ENCODE data around the gene CEP152. TPM values are rescaled to one million over a fixed set of nuclear protein-coding genes. Genes with fewer than 3 reads are reported as not detected.
A peak's percentile ranks its signal among the peaks of the same experiment; 100 is the strongest.

Gene CEP152
- polyA plus RNA-seq, 3 donors: 1.0 to 3.8 (median 1.4) TPM

GRCh38 chr15:48814286-48814685 is 3.4 kb upstream of the CEP152 start:
- peaks cover 16% of the 10 kb centered on the region for H3K79me2 ChIP-seq (ENCODE audit: insufficient read depth, low read length)
- intact Hi-C loops (cut with micrococcal nuclease): loop anchor here (5.0 to 10.0 kb wide), 4 partner anchors 63 to 891 kb away; partner anchors contain the start of genes COPS2 (in 1 of the 2), DUT (in 1 of the 2) and EID1 (in 1 of the 2)
- no CpG with 5 or more reads among the region's 2 CpGs for WGBS (ENCODE audit: insufficient coverage)
- no peak for TF ChIP-seq CTCF (IDR thresholded peaks at IDR 0.05)
- H3K27ac Mint-ChIP-seq: no peak overlapping the region
- H3K36me3 Mint-ChIP-seq: no peaks in the 10 kb centered on the region
- H3K4me1 Mint-ChIP-seq: peaks cover 17% of the 10 kb centered on the region
- no peaks in the 10 kb centered on the region for H3K9me3 ChIP-seq (replicated peaks in 1 of 2; ENCODE audit: control insufficient read depth in 1 of 2, insufficient read depth in 1 of 2, low read length in 2 of 2)
- no peaks in the 10 kb centered on the region for H4K20me1 ChIP-seq (ENCODE audit: insufficient read depth, low read length)
- no peak overlapping the region for H3K4me3 ChIP-seq (replicated peaks in 1 of 3; ENCODE audit: low read depth in 2 of 3, low read length in 3 of 3)
- no peak overlapping the region for H3K4me3 Mint-ChIP-seq
- no peak for DNase-seq
- H3K27me3 Mint-ChIP-seq (ENCODE audit: low read depth in 3 of 3): peaks cover 0 to 2% (median 0%) of the 10 kb centered on the region in 3 donors
- H3K27ac ChIP-seq (ENCODE audit: low read depth in 1 of 2, low read length in 2 of 2): no peak overlapping the region
- H3K4me1 ChIP-seq (ENCODE audit: control insufficient read depth in 1 of 2, insufficient read depth in 2 of 2, low read length in 2 of 2): peaks cover 14 to 22% of the 10 kb centered on the region in 2 donors
- H2AFZ ChIP-seq (ENCODE audit: insufficient read depth, low read depth, low read length, poor library complexity, severe bottlenecking): no peak overlapping the region
- no peaks in the 10 kb centered on the region for H3K27me3 ChIP-seq (ENCODE audit: control insufficient read depth in 2 of 2, insufficient read depth in 2 of 2, low read length in 2 of 2)
- H3K4me2 ChIP-seq (replicated peaks; ENCODE audit: extremely low read depth, low read length, poor library complexity, severe bottlenecking): no peak overlapping the region
- peaks cover 0 to 2% (median 0%) of the 10 kb centered on the region in 7 donors for H3K9me3 Mint-ChIP-seq
- H3K36me3 ChIP-seq (replicated peaks in 1 of 2; ENCODE audit: control insufficient read depth in 1 of 2, insufficient read depth in 2 of 2, low read length in 2 of 2): no peaks in the 10 kb centered on the region
- H3K9ac ChIP-seq (ENCODE audit: insufficient read depth, low read length, poor library complexity, severe bottlenecking): no peak overlapping the region

- no peak for DNase-seq
- H4K20me1 ChIP-seq (ENCODE audit: insufficient read depth, low read length): no peaks in the 10 kb centered on the region
- peak overlapping the region; percentile 97 for H3K4me2 ChIP-seq (replicated peaks; ENCODE audit: extremely low read depth, low read length, poor library complexity, severe bottlenecking)
- WGBS (ENCODE audit: insufficient coverage): 12% methylated on average over 15 of the region's 25 CpGs
- H3K9me3 ChIP-seq (replicated peaks in 1 of 2; ENCODE audit: control insufficient read depth in 1 of 2, insufficient read depth in 1 of 2, low read length in 2 of 2): no peaks in the 10 kb centered on the region
- peak overlapping the region; percentile 79 for H3K9ac ChIP-seq (ENCODE audit: insufficient read depth, low read length, poor library complexity, severe bottlenecking)
- no peaks in the 10 kb centered on the region for H3K36me3 ChIP-seq (replicated peaks in 1 of 2; ENCODE audit: control insufficient read depth in 1 of 2, insufficient read depth in 2 of 2, low read length in 2 of 2)
- Mint-ChIP-seq H3K36me3 (peaks cover 0 to 2% of the 10 kb centered on the region in 2 donors), H3K4me3 (peak overlapping the region; percentile 93 to 95), H3K9me3 (peaks cover 0 to 2% (median 0%) of the 10 kb centered on the region in 7 donors), H3K27ac (peak overlapping the region in 4 of 7 donors; percentile 40 to 84 (median 82)), H3K27me3 (ENCODE audit: low read depth in 3 of 3) (peaks cover 0 to 2% (median 0%) of the 10 kb centered on the region in 3 donors), H3K4me1 (peaks cover 23% of the 10 kb centered on the region)
- no peak for TF ChIP-seq CTCF (IDR thresholded peaks at IDR 0.05)
- H2AFZ ChIP-seq (ENCODE audit: insufficient read depth, low read depth, low read length, poor library complexity, severe bottlenecking): peak overlapping the region; percentile 95
- peaks cover 43% of the 10 kb centered on the region for H3K79me2 ChIP-seq (ENCODE audit: insufficient read depth, low read length)
- peak overlapping the region; percentile 62 to 85 for H3K27ac ChIP-seq (ENCODE audit: low read depth in 1 of 2, low read length in 2 of 2)
- H3K4me1 ChIP-seq (ENCODE audit: control insufficient read depth in 1 of 2, insufficient read depth in 2 of 2, low read length in 2 of 2): peaks cover 14 to 22% of the 10 kb centered on the region in 2 donors
- peak overlapping the region; percentile 80 to 93 (median 93) for H3K4me3 ChIP-seq (replicated peaks in 1 of 3; ENCODE audit: low read depth in 2 of 3, low read length in 3 of 3)
- intact Hi-C loops (cut with micrococcal nuclease): loop anchor here (5.0 to 10.0 kb wide), 4 partner anchors 66 to 893 kb away; partner anchors contain the start of genes COPS2 (in 1 of the 2), DUT (in 1 of the 2) and EID1 (in 1 of the 2)
- H3K27me3 ChIP-seq (ENCODE audit: control insufficient read depth in 2 of 2, insufficient read depth in 2 of 2, low read length in 2 of 2): no peaks in the 10 kb centered on the region
Observed at GRCh38 chr15:48811325-48811958, 573 bp upstream of the CEP152 start.
